Keratinocyte (primary cell): ENCODE data around the gene TIE1. TPM values are rescaled to one million over a fixed set of nuclear protein-coding genes. Genes with fewer than 3 reads are reported as not detected.

Experiments
- DNase-seq: peaks from one replicate; pipeline ENCODE4 v3.0.0-alpha.2; 2011; ENCODE audit warnings: low read depth, missing footprints, low spot score
- FAIRE-seq: peaks from 2 replicates; lab custom pipeline; 2011; peaks lifted over from hg19 to GRCh38; lab: Jason Lieb, UNC
- H2AFZ ChIP-seq: 2 replicates; pipeline ENCODE4 v1.6.0; 2012; ENCODE audit warnings: low read length, control low read depth, inconsistent platforms; ENCODE audit not compliant: control insufficient read depth
- H3K27ac ChIP-seq: 2 replicates; pipeline ENCODE4 v1.5.1; 2011; ENCODE audit warnings: low read length; ENCODE audit not compliant: control insufficient read depth, insufficient read depth
- H3K27me3 ChIP-seq: 3 replicates; pipeline ENCODE4 v1.6.0; 2011; ENCODE audit warnings: low read length; ENCODE audit not compliant: control insufficient read depth, insufficient read depth; ENCODE audit errors: extremely low read depth
- H3K36me3 ChIP-seq, 2 experiments: 2 replicates in 1 of 2; 3 replicates in 1 of 2; pipeline ENCODE4 v1.5.1; 2011; ENCODE audit warnings: low read length in 2 of 2, mild to moderate bottlenecking in 1 of 2; ENCODE audit not compliant: control insufficient read depth in 2 of 2, insufficient read depth in 2 of 2; ENCODE audit errors: extremely low read depth in 1 of 2
- H3K4me1 ChIP-seq: 3 replicates; pipeline ENCODE4 v1.5.1; 2011; ENCODE audit warnings: low read length; ENCODE audit not compliant: control insufficient read depth, insufficient read depth; ENCODE audit errors: extremely low read depth
- H3K4me2 ChIP-seq: 3 replicates; pipeline ENCODE4 v1.6.0; 2011; ENCODE audit warnings: low read depth, low read length; ENCODE audit not compliant: control insufficient read depth, insufficient read depth; ENCODE audit errors: extremely low read depth
- H3K4me3 ChIP-seq, 3 experiments: fragments of 200-600 bp in 1 of 3; sonication (generic) in 1 of 3; 2 replicates in 2 of 3; 3 replicates in 1 of 3; pipeline ENCODE4 v1.5.1; 2011 to 2016; ENCODE audit warnings: low read length in 3 of 3, mild to moderate bottlenecking in 3 of 3, control low read depth in 2 of 3, inconsistent platforms in 1 of 3, low read depth in 1 of 3, mixed read lengths in 1 of 3, mixed run types in 1 of 3, moderate library complexity in 1 of 3; ENCODE audit not compliant: control insufficient read depth in 2 of 3, insufficient read depth in 2 of 3; ENCODE audit errors: extremely low read depth in 1 of 3
- H3K79me2 ChIP-seq: 2 replicates; pipeline ENCODE4 v1.6.0; 2012; ENCODE audit warnings: low read length; ENCODE audit not compliant: control insufficient read depth, insufficient read depth
- H3K9ac ChIP-seq: 3 replicates; pipeline ENCODE4 v1.6.0; 2011; ENCODE audit warnings: low read length; ENCODE audit not compliant: control insufficient read depth, insufficient read depth; ENCODE audit errors: extremely low read depth
- H3K9me1 ChIP-seq: 3 replicates; pipeline ENCODE4 v1.6.0; 2011; ENCODE audit warnings: low read length; ENCODE audit not compliant: control insufficient read depth, insufficient read depth; ENCODE audit errors: extremely low read depth
- H3K9me3 ChIP-seq: 2 replicates; pipeline ENCODE4 v1.5.1; 2012; ENCODE audit warnings: low read depth, low read length; ENCODE audit not compliant: control insufficient read depth
- H4K20me1 ChIP-seq: 3 replicates; pipeline ENCODE4 v1.6.0; 2011; ENCODE audit warnings: low read length; ENCODE audit not compliant: control insufficient read depth, insufficient read depth; ENCODE audit errors: extremely low read depth
- CTCF ChIP-seq, 3 experiments: IDR thresholded peaks in 1 of 3; conservative IDR thresholded peaks in 1 of 3; optimal IDR thresholded peaks in 1 of 3; 2 replicates in 2 of 3; 3 replicates in 1 of 3; pipeline versions ENCODE3 to v1.5.1; 2011; ENCODE audit warnings: low read length in 3 of 3, mild to moderate bottlenecking in 3 of 3, moderate library complexity in 2 of 3, control low read depth in 1 of 3, inconsistent platforms in 1 of 3; ENCODE audit not compliant: insufficient read depth in 2 of 3; ENCODE audit errors: extremely low read depth in 1 of 3
- EZH2 ChIP-seq: IDR thresholded peaks from one replicate; pipeline ENCODE4 v1.6.1; 2012; ENCODE audit warnings: inconsistent platforms, mild to moderate bottlenecking, low read length, moderate library complexity
- dilution Hi-C: fragments of 300-500 bp; cut with MboI; formaldehyde crosslinking; loops from one replicate; pipeline ENCODE4 v1.7.0; 2020; ENCODE audit warnings: low sequenced_read_pairs; ENCODE audit not compliant: extremely low pct_ligation_motif_present
- polyA plus RNA-seq, 5 experiments: library from polyadenylated mRNA; depleted of rRNA in 3 of 5; stranded (reverse) in 3 of 5; stranded (forward) in 1 of 5; unstranded in 1 of 5; fragments of >200 nt; gene quantifications; 1 replicate in 1 of 5; 2 replicates in 3 of 5; 3 replicates in 1 of 5; pipeline versions ENCODE4 v1.2.1 to v1.2.3, GENCODE V29; 2011 to 2012; ENCODE audit warnings: missing spikeins in 2 of 5, low read depth in 1 of 5, low replicate concordance in 1 of 5

Gene TIE1
- polyA plus RNA-seq, 1 donor (not counting 4 experiments of a cell fraction or from before 2014, with no cell fraction given), result not detected

- dilution Hi-C loops, result no loop called here
- DNase-seq (no peak), FAIRE-seq (no peak)
- H4K20me1 ChIP-seq, result no peaks in the 10 kb centered on the region
- no peak overlapping the region for H3K27ac ChIP-seq
- TF ChIP-seq CTCF (optimal IDR thresholded peaks at IDR 0.05 in 1 of 3, IDR thresholded peaks at IDR 0.05 in 1 of 3, conservative IDR thresholded peaks at IDR 0.05 in 1 of 3; ENCODE audit: extremely low read depth in 1 of 3, insufficient read depth in 2 of 3, low read length in 3 of 3) (no peak), EZH2 (no peak)
- no peaks in the 10 kb centered on the region for H3K9me1 ChIP-seq
- no peaks in the 10 kb centered on the region for H3K36me3 ChIP-seq
- H3K4me2 ChIP-seq, result no peak overlapping the region
- H3K9ac ChIP-seq, result no peak overlapping the region
- H3K9me3 ChIP-seq, result no peaks in the 10 kb centered on the region
- H3K79me2 ChIP-seq, result no peaks in the 10 kb centered on the region
- no peaks in the 10 kb centered on the region for H3K4me1 ChIP-seq
- H3K27me3 ChIP-seq, result peaks cover 4% of the 10 kb centered on the region
- no peak overlapping the region for H2AFZ ChIP-seq
- no peak overlapping the region for H3K4me3 ChIP-seq
These were observed 13.0 kb downstream of the TIE1 start for GRCh38 chr1:43313771-43314170.

GRCh38 chr1:43314233-43314632 is 13.5 kb downstream of the TIE1 start:
- no peaks in the 10 kb centered on the region for H3K9me1 ChIP-seq
- no peak overlapping the region for H2AFZ ChIP-seq
- H3K36me3 ChIP-seq, result no peaks in the 10 kb centered on the region
- H3K9ac ChIP-seq, result no peak overlapping the region
- no peak overlapping the region for H3K4me3 ChIP-seq
- no peaks in the 10 kb centered on the region for H3K4me1 ChIP-seq
- no peaks in the 10 kb centered on the region for H3K9me3 ChIP-seq
- no peak for DNase-seq
- no peak for FAIRE-seq
- H3K27me3 ChIP-seq, result peaks cover 4% of the 10 kb centered on the region
- no peak overlapping the region for H3K27ac ChIP-seq
- no peaks in the 10 kb centered on the region for H3K79me2 ChIP-seq
- dilution Hi-C loops, result no loop called here
- TF ChIP-seq CTCF (optimal IDR thresholded peaks at IDR 0.05 in 1 of 3, IDR thresholded peaks at IDR 0.05 in 1 of 3, conservative IDR thresholded peaks at IDR 0.05 in 1 of 3; ENCODE audit: extremely low read depth in 1 of 3, insufficient read depth in 2 of 3, low read length in 3 of 3), result no peak
- TF ChIP-seq EZH2, result no peak
- H3K4me2 ChIP-seq, result no peak overlapping the region
- H4K20me1 ChIP-seq, result no peaks in the 10 kb centered on the region
